ENCODE data around the gene BEND4. TPM values are rescaled to one million over a fixed set of nuclear protein-coding genes. Genes with fewer than 3 reads are reported as not detected.

The BEND4 gene
- total RNA-seq, 1 donor from 2014 or later = 14.1 TPM

DNA sequence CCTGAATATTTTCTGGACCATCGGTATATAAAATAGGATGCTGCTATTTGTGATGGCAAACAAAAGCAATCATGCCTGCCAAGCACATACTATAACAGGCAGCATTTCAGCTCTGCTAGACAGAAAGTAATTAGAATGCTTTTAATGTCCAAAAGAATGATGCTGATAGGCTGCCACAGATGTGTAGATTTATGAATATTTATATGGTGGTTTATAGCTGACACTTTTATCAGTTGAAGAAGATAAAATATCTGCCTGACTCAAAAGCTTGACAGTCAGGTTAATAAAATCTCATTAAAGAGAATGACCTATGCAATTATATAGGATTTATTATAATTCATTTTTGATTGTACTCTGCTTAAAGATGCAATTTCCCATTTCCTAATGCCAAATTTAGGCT is 4.0 kb downstream of the BEND4 start:
- intact Hi-C loops (cut with micrococcal nuclease) = no loop called here
- POLR2A ChIA-PET = no interaction called here
- H3K4me1 Mint-ChIP-seq = peaks cover 39% of the 10 kb centered on the region
- H3K9me3 Mint-ChIP-seq = no peaks in the 10 kb centered on the region
- DNase-seq (no peak), ATAC-seq (ENCODE audit: low read depth) (no peak)
- no peak overlapping the region for H3K4me3 Mint-ChIP-seq
- peaks cover under 1% of the 10 kb centered on the region for H3K27me3 Mint-ChIP-seq
- CTCF ChIA-PET = no interaction called here
- H3K27ac Mint-ChIP-seq = no peak overlapping the region
- H3K36me3 Mint-ChIP-seq (ENCODE audit: low read depth) = peaks cover 19% of the 10 kb centered on the region
- TF ChIP-seq, protein P1, sequence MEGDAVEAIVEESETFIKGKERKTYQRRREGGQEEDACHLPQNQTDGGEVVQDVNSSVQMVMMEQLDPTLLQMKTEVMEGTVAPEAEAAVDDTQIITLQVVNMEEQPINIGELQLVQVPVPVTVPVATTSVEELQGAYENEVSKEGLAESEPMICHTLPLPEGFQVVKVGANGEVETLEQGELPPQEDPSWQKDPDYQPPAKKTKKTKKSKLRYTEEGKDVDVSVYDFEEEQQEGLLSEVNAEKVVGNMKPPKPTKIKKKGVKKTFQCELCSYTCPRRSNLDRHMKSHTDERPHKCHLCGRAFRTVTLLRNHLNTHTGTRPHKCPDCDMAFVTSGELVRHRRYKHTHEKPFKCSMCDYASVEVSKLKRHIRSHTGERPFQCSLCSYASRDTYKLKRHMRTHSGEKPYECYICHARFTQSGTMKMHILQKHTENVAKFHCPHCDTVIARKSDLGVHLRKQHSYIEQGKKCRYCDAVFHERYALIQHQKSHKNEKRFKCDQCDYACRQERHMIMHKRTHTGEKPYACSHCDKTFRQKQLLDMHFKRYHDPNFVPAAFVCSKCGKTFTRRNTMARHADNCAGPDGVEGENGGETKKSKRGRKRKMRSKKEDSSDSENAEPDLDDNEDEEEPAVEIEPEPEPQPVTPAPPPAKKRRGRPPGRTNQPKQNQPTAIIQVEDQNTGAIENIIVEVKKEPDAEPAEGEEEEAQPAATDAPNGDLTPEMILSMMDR (IDR thresholded peaks at IDR 0.05) = no peak

DNA sequence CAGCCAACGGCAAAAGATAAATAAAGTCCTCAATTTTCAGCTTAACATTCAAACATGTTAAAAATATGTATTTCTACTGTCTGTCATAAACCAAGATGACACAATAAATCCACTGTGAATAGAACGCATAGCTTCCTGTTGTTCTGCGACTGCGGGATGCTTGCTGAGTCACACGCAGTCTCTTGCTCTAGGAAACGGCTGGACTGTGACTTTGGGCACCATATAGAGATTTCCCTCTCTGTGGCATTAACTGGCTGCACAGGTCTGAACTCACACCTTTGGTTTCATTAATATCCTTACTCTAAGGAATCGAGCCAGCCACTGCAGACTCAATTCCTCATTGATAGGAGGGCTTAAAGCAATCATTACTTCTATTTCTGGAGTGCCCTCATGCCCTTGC is 8.4 kb downstream of the BEND4 start:
- ATAC-seq (ENCODE audit: low read depth) = no peak
- ChIA-PET POLR2A (no interaction called here), CTCF (no interaction called here)
- Mint-ChIP-seq H3K4me1 (peaks cover 8% of the 10 kb centered on the region), H3K27ac (no peak overlapping the region), H3K4me3 (no peak overlapping the region), H3K27me3 (no peaks in the 10 kb centered on the region), H3K36me3 (ENCODE audit: low read depth) (peaks cover 44% of the 10 kb centered on the region), H3K9me3 (no peaks in the 10 kb centered on the region)
- DNase-seq = no peak
- intact Hi-C loops (cut with micrococcal nuclease) = no loop called here
- TF ChIP-seq, protein P1 (IDR thresholded peaks at IDR 0.05) = no peak

DNA sequence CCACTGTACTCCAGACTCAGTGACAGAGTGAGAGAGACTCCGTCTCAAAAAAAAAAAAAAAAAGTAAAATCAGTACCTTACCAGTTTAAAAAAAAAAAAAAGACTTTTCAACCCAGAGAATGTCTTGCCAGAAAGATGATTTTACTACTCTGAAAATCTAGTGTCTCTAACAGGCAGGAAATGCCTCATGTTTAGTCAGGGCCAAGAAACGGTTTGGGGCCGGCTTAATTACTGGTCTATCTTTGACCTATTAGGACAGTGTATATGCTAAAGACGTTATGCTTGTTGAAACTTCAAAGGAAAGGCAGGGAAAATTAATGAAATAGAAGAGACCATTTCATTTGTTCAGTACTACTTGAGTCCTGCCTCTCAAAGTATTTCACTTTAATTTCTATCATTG is 9.9 kb downstream of the BEND4 start:
- TF ChIP-seq, protein P1 (IDR thresholded peaks at IDR 0.05) = no peak
- CTCF ChIA-PET = no interaction called here
- Mint-ChIP-seq H3K4me3 (no peak overlapping the region), H3K27me3 (no peaks in the 10 kb centered on the region), H3K9me3 (no peaks in the 10 kb centered on the region), H3K27ac (no peak overlapping the region), H3K36me3 (ENCODE audit: low read depth) (peaks cover 52% of the 10 kb centered on the region), H3K4me1 (peaks cover 4% of the 10 kb centered on the region)
- POLR2A ChIA-PET = no interaction called here
- DNase-seq = no peak
- intact Hi-C loops (cut with micrococcal nuclease) = no loop called here
- no peak for ATAC-seq (ENCODE audit: low read depth)

DNA sequence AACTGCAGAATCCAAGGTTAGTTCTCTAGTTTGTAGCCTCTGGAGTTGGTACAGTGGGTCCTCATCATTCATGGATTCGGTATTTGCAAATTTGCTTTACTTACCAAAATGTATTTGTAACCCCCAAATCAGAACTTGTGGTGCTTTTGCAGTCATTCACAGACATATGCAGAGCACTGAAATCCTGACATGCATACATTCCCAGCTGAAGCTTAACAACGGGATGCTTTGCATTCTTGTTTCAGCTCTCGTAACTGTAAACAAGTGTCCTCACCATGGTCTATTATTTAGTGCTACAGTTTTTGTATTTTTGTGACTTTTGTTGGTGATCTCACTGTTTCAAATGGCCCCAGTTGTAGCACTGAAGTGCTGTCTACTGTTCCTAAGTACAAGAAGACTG is 16.1 kb downstream of the BEND4 start:
- H3K4me1 Mint-ChIP-seq = no peaks in the 10 kb centered on the region
- H3K36me3 Mint-ChIP-seq (ENCODE audit: low read depth) = peaks cover 49% of the 10 kb centered on the region
- ChIA-PET CTCF (no interaction called here), POLR2A (no interaction called here)
- DNase-seq (no peak), ATAC-seq (ENCODE audit: low read depth) (no peak)
- TF ChIP-seq, protein P1 (IDR thresholded peaks at IDR 0.05) = no peak
- intact Hi-C loops (cut with micrococcal nuclease) = no loop called here
- no peak overlapping the region for H3K4me3 Mint-ChIP-seq
- H3K9me3 Mint-ChIP-seq = no peaks in the 10 kb centered on the region
- no peaks in the 10 kb centered on the region for H3K27me3 Mint-ChIP-seq
- no peak overlapping the region for H3K27ac Mint-ChIP-seq

DNA sequence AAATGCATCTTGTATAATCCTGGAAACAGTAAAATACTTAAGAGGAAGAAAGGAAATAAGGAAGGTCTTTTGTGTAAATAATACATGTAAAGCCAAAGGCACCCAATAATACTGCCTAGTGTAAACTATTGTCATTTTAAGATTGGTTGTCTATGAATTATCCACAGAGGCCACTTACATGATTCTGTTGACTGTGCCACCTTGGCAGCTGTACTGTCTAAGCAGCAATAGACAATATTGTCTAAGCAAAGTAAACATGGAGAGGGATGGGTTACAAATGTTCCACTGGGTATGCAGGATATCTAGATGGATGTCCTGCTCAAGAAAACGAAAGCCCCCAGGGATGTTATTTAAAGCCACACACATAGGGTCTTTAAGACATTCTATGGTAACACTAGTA is 19.4 kb downstream of the BEND4 start:
- Mint-ChIP-seq H3K4me3 (no peak overlapping the region), H3K27ac (no peak overlapping the region), H3K9me3 (peaks cover 4% of the 10 kb centered on the region), H3K4me1 (peaks cover 7% of the 10 kb centered on the region), H3K36me3 (ENCODE audit: low read depth) (peaks cover 32% of the 10 kb centered on the region), H3K27me3 (no peaks in the 10 kb centered on the region)
- TF ChIP-seq, protein P1 (IDR thresholded peaks at IDR 0.05) = no peak
- intact Hi-C loops (cut with micrococcal nuclease) = no loop called here
- POLR2A ChIA-PET = no interaction called here
- CTCF ChIA-PET = no interaction called here
- ATAC-seq (ENCODE audit: low read depth) = no peak
- no peak for DNase-seq
